HFFc6 (cell line): ENCODE results near the gene ERCC3. TPM values are rescaled to one million over a fixed set of nuclear protein-coding genes. Genes with fewer than 3 reads are reported as not detected.

ENCODE experiments used
- DNase-seq: peaks from one replicate; pipeline ENCODE4 v3.0.0-alpha.2; 2018
- H3K27ac Mint-ChIP-seq: 2 replicates; pipeline ENCODE4 v1.8.0; 2020; ENCODE audit warnings: mild to moderate bottlenecking, mixed read lengths
- H3K27me3 Mint-ChIP-seq: 2 replicates; pipeline ENCODE4 v1.8.0; 2021; ENCODE audit warnings: mild to moderate bottlenecking, moderate library complexity, mixed read lengths; ENCODE audit not compliant: insufficient read depth
- H3K36me3 Mint-ChIP-seq: 2 replicates; pipeline ENCODE4 v1.8.0; 2021; ENCODE audit warnings: low read depth, mixed read lengths
- H3K4me1 Mint-ChIP-seq: 2 replicates; pipeline ENCODE4 v1.8.0; 2020; ENCODE audit warnings: low read depth, mixed read lengths
- H3K4me3 Mint-ChIP-seq: 2 replicates; pipeline ENCODE4 v1.8.0; 2020; ENCODE audit warnings: mild to moderate bottlenecking, moderate library complexity, mixed read lengths
- H3K9me3 Mint-ChIP-seq: 2 replicates; pipeline ENCODE4 v1.8.0; 2020; ENCODE audit warnings: mild to moderate bottlenecking, mixed read lengths
- total RNA-seq, 6 experiments: library from RNA; stranded (reverse); fragmentation: NEBNext Ultra II Directional; extraction: Animal tissue kit (Norgen Biotek cat#: 25700); gene quantifications; 2 replicates in 1 of 6; 3 replicates in 5 of 6; pipeline ENCODE4 v1.2.3, GENCODE V29; 2021
- TF ChIP-seq, protein P1 (sequence below): fragments of 200-600 bp; sonication (generic); IDR thresholded peaks from 2 replicates; pipeline ENCODE4 v1.5.0; 2021; ENCODE audit warnings: antibody characterized with exemption, mild to moderate bottlenecking

The ERCC3 gene
- total RNA-seq, 6 experiments from 2014 or later, result 33.0 to 38.5 (median 36.3) TPM

DNA sequence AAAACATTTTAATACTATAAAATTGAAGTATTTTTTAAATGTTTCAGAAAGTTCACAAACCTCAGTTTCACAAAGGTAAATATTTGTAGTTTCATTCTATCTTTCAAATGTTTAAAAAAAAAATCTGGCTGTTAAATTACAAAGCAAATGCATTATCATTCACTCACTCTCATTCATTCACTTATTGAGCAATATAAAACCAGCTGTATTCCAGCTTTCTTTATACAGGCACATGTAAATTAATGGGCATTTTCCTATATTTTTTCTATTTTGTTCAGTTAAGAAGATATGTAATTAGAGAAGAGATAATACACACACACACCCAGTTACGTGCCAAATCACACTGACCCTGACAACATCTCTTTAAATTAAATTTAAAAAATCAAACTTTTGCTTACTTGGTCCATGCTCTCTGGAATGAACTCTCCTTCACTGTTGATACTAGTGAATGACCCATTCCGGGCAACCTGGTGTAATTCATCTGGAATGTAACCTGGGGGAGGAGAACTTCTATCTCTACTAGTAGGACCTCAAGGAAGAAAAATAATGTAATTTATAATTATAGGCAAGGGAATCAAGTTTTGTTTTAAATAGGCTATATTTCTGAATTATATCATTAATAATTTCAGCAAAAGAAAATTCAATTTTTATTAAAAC lies 32.5 kb upstream of the ERCC3 start:
- Mint-ChIP-seq H3K4me3 (no peak overlapping the region), H3K9me3 (no peaks in the 10 kb centered on the region), H3K27ac (no peak overlapping the region), H3K27me3 (no peaks in the 10 kb centered on the region), H3K4me1 (peaks cover 15% of the 10 kb centered on the region; the same call in 1 of the 2 replicates), H3K36me3 (no peaks in the 10 kb centered on the region)
- TF ChIP-seq, protein P1, sequence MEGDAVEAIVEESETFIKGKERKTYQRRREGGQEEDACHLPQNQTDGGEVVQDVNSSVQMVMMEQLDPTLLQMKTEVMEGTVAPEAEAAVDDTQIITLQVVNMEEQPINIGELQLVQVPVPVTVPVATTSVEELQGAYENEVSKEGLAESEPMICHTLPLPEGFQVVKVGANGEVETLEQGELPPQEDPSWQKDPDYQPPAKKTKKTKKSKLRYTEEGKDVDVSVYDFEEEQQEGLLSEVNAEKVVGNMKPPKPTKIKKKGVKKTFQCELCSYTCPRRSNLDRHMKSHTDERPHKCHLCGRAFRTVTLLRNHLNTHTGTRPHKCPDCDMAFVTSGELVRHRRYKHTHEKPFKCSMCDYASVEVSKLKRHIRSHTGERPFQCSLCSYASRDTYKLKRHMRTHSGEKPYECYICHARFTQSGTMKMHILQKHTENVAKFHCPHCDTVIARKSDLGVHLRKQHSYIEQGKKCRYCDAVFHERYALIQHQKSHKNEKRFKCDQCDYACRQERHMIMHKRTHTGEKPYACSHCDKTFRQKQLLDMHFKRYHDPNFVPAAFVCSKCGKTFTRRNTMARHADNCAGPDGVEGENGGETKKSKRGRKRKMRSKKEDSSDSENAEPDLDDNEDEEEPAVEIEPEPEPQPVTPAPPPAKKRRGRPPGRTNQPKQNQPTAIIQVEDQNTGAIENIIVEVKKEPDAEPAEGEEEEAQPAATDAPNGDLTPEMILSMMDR, result no peak
- DNase-seq, result no peak

DNA sequence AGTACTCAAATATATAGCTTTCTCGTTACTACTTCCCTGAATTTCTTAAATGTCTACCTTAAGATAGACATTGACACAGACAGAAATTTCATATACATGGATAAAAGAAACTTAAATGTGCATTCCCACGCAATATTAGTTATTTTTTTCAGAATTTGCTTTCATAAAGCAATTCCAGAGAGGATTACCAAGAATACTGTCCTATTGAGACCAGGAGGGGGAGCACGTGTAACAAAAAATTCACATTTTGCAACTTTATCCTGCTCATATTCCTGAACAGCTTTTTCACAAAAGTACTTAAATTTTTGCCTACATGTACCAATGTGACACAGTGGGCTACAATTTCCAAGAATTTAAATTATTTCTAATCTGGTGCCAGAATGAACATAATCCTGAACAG lies 30.7 kb upstream of the ERCC3 start:
- no peak overlapping the region for H3K4me3 Mint-ChIP-seq
- H3K27me3 Mint-ChIP-seq, result no peaks in the 10 kb centered on the region; the same call in 1 of the 2 replicates
- peaks cover 30% of the 10 kb centered on the region for H3K4me1 Mint-ChIP-seq
- peaks cover 4% of the 10 kb centered on the region; the same call in 1 of the 2 replicates for H3K9me3 Mint-ChIP-seq
- H3K27ac Mint-ChIP-seq, result no peak overlapping the region
- TF ChIP-seq, protein P1, result peak; percentile 84
- H3K36me3 Mint-ChIP-seq, result peaks cover 10% of the 10 kb centered on the region
- DNase-seq, result peak; percentile 47

DNA sequence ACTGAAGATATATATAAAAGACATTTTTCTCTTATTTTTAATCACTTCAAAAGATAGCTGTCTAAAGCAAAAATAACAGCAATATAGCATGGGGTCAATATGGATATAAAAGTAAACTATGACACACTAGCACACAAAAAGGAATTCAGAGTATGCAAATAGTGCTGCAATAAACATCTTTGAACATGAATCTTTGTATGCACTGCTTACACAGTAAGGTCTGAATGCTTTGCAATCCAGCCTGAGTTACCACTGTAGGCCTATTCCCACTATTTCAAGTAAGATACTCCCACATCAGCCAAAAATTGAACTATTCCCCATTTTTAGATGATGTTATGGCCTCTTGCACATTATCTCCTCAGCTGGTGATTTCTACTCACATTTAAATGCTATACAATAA lies 27.4 kb upstream of the ERCC3 start:
- Mint-ChIP-seq H3K36me3 (peaks cover 10% of the 10 kb centered on the region), H3K27ac (no peak overlapping the region), H3K4me1 (peaks cover 20% of the 10 kb centered on the region), H3K4me3 (no peak overlapping the region), H3K27me3 (no peaks in the 10 kb centered on the region; the same call in 1 of the 2 replicates), H3K9me3 (peaks cover 4% of the 10 kb centered on the region; the same call in 1 of the 2 replicates)
- no peak for DNase-seq
- TF ChIP-seq, protein P1, result no peak

DNA sequence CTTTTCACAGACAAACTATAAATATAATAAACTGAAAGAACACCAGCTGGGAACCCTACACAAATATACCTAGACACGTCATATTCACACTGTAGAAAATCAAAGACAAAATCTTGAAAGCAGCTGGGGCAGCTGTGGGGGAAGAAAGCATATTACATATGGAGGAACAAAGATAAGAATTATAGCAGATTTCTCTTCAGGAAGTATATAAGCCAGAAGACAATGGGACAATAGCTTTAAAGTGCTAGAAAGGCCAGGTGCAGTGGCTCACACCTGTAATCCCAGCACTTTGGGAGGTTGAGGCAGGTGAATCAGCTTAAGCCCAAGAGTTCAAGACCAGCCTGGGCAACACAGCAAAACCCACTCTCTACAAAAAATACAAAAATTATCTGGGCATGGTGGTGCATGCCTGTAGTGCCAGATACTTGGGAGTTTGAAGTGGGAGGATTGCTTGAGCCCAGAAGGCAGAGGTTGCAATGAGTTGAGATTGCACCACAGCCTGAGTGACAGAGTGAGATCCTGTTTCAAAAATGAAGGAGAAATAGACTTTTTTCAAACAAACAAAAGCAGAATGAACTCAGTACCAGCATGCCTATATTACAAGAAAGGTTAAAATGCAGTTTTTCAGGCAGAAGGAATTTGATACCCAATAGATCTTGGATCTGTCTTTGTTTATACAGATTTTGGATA lies 26.8 kb upstream of the ERCC3 start:
- Mint-ChIP-seq H3K36me3 (peaks cover 10% of the 10 kb centered on the region), H3K4me1 (peaks cover 19% of the 10 kb centered on the region), H3K4me3 (no peak overlapping the region), H3K9me3 (peaks cover 4% of the 10 kb centered on the region; the same call in 1 of the 2 replicates), H3K27me3 (no peaks in the 10 kb centered on the region; the same call in 1 of the 2 replicates), H3K27ac (no peak overlapping the region)
- no peak for DNase-seq
- TF ChIP-seq, protein P1, result no peak

DNA sequence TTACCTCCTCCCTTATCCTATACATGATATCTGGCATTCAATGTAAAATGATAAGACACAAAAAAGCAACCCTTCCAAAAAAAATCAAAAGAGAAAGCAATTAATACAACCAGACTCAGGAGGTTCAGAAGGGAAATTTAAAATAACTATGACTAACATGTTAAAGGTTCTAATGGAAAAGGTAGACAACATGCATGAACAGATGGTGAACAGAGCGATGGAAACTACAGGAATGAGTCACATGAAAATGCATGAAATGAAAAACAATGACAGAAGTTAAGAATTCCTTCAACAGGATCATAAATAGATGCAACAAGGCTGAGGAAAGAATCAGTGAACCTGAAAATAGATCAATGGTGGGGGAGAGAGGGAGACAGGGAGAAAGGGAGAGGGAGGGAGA lies 26.1 kb upstream of the ERCC3 start:
- Mint-ChIP-seq H3K27me3 (no peaks in the 10 kb centered on the region; the same call in 1 of the 2 replicates), H3K4me1 (peaks cover 19% of the 10 kb centered on the region), H3K36me3 (peaks cover 10% of the 10 kb centered on the region), H3K9me3 (peaks cover 4% of the 10 kb centered on the region; the same call in 1 of the 2 replicates), H3K27ac (no peak overlapping the region; the same call in 1 of the 2 replicates), H3K4me3 (no peak overlapping the region)
- TF ChIP-seq, protein P1, result no peak
- DNase-seq, result no peak
